Tibial artery (tissue), 4 donors: ENCODE measurements around the gene SNX8.
"Not testable (repeated sequence)": the region's sequence is repeated elsewhere in the genome, so short reads cannot be mapped to it uniquely, and the experiment has no call there.

Source experiments
- DNase-seq, 2 donors: peaks; one replicate each; pipeline ENCODE4 v3.0.0-alpha.2; 2019
- H3K27ac ChIP-seq, 2 donors: fragments of 200-600 bp; sonication (generic) in 1 of 2; 1 replicate in 1 of 2; 2 replicates in 1 of 2; pipeline ENCODE4 v1.5.1; 2018 to 2019; ENCODE audit warnings: mild to moderate bottlenecking in 1 of 2
- H3K27me3 ChIP-seq, 2 donors: fragments of 200-600 bp; sonication (generic) in 1 of 2; one replicate each; pipeline versions ENCODE4 v1.5.1 to v1.6.0; 2016 to 2019
- H3K36me3 ChIP-seq, 3 donors: fragments of 200-600 bp; sonication (generic) in 2 of 3; one replicate each; pipeline ENCODE4 v1.5.1; 2016 to 2019; ENCODE audit warnings: mild to moderate bottlenecking in 2 of 3
- H3K4me1 ChIP-seq, 4 donors: fragments of 200-600 bp; sonication (generic) in 2 of 4; 1 replicate in 3 of 4; 2 replicates in 1 of 4; pipeline ENCODE4 v1.5.1; 2016 to 2019
- H3K4me3 ChIP-seq, 2 donors: fragments of 200-600 bp; sonication (generic) in 1 of 2; 1 replicate in 1 of 2; 2 replicates in 1 of 2; pipeline ENCODE4 v1.5.1; 2018 to 2019; ENCODE audit warnings: mild to moderate bottlenecking in 2 of 2
- H3K9me3 ChIP-seq, 3 donors: fragments of 200-600 bp; sonication (generic) in 1 of 3; one replicate each; pipeline ENCODE4 v1.5.1; 2016 to 2019
- CTCF ChIP-seq, 2 experiments: fragments of 200-600 bp in 1 of 2; fragments of 450-650 bp in 1 of 2; IDR thresholded peaks; one replicate each; pipeline ENCODE4 v1.5.1; 2017 to 2019; ENCODE audit warnings: antibody characterized with exemption in 2 of 2, mild to moderate bottlenecking in 1 of 2, moderate library complexity in 1 of 2
- intact Hi-C: fragments of 100-400 bp; cut with DNase I; formaldehyde crosslinking; loops from one replicate; pipeline ENCODE4 v1.15.0; 2023; ENCODE audit warnings: low total_unique reads

SNX8 gene

DNA sequence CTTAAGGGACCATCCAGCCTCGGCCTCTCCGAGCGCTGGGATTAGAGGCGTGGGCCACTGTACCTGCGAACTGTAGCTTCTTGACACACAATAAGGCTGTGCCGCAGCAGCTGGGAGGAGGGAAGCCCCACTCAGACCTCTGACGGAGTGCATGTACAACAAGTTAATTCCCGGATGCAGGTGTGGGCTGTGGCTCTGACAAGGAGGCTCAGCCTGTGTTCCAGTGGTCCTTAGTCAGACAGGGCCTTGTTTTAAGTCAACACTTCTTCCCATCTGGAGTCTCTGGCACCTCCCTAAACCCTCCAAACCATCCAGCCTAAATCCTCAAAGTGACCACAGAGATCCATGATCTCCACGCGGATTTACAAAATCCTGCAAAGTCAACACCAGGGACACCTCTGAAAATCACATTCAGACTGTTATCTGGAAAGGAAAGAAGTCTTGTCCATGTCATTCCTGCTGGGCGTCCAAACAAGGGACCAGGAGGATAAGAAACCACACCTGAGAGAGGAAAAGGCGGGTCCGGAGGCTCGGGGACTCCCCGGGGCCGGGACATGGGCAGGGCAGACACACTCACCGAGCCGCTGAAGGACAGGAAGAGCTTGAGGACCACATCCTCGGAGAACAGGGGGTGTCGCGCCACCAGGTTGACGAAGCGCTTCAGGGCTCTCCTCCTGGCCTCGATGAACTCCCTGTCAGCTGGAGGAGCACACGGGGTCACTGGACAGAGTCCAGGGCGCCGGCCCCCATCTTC is 42.8 kb downstream of the SNX8 start:
- intact Hi-C loops, result loop anchor here (10.0 kb wide), 1 partner anchor 1017 kb away; no protein-coding TSS in a partner anchor
- Histone ChIP-seq H3K27me3 (no peaks in the 10 kb centered on the region), H3K4me3 (no peak overlapping the region), H3K4me1 (no peaks in the 10 kb centered on the region), H3K9me3 (no peaks in the 10 kb centered on the region), H3K27ac (no peak overlapping the region), H3K36me3 (peaks cover 12 to 46% (median 25%) of the 10 kb centered on the region in 3 donors)
- no peak for DNase-seq
- TF ChIP-seq CTCF (IDR thresholded peaks at IDR 0.05), result no peak

GRCh38 chr7:2270495-2270894 is 43.7 kb downstream of the SNX8 start:
- Histone ChIP-seq H3K27me3 (no peaks in the 10 kb centered on the region), H3K4me1 (no peaks in the 10 kb centered on the region), H3K9me3 (no peaks in the 10 kb centered on the region), H3K36me3 (peaks cover 12 to 40% (median 25%) of the 10 kb centered on the region in 3 donors), H3K4me3 (no peak overlapping the region), H3K27ac (no peak overlapping the region)
- intact Hi-C loops, result loop anchor here (10.0 kb wide), 1 partner anchor 1016 kb away; no protein-coding TSS in a partner anchor
- no peak for DNase-seq
- no peak for TF ChIP-seq CTCF (IDR thresholded peaks at IDR 0.05)

DNA sequence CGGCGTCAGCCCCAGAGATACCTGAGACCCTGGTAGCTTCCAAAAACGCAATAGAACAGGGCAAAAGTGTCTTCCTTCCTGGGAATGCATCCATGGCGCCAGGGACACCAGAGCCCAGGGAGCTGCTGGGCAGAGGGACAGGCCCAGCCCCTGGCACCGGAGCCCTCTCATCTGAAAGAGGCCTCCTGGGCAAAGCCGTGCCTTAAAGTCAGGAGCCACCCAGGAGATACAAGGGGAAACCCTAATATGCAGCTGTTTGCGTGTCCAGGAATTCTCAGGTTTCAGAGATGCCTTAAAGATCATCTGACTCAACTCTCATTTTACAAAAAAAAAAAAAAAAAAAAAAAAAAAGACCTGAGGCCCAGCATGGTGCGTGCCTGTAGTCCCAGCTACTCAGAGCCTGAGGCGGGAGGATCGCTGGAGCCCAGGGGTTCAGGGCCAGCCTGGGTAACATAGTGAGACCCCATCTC is 44.2 kb downstream of the SNX8 start:
- peaks cover 11 to 40% (median 25%) of the 10 kb centered on the region in 3 donors for H3K36me3 ChIP-seq
- no peak overlapping the region for H3K27ac ChIP-seq
- no peak for DNase-seq
- H3K4me3 ChIP-seq, result no peak overlapping the region
- H3K9me3 ChIP-seq, result no peaks in the 10 kb centered on the region
- H3K4me1 ChIP-seq, result no peaks in the 10 kb centered on the region
- H3K27me3 ChIP-seq, result no peaks in the 10 kb centered on the region
- no peak for TF ChIP-seq CTCF (IDR thresholded peaks at IDR 0.05)
- intact Hi-C loops, result loop anchor here (10.0 kb wide), 1 partner anchor 1015 kb away; no protein-coding TSS in a partner anchor

DNA sequence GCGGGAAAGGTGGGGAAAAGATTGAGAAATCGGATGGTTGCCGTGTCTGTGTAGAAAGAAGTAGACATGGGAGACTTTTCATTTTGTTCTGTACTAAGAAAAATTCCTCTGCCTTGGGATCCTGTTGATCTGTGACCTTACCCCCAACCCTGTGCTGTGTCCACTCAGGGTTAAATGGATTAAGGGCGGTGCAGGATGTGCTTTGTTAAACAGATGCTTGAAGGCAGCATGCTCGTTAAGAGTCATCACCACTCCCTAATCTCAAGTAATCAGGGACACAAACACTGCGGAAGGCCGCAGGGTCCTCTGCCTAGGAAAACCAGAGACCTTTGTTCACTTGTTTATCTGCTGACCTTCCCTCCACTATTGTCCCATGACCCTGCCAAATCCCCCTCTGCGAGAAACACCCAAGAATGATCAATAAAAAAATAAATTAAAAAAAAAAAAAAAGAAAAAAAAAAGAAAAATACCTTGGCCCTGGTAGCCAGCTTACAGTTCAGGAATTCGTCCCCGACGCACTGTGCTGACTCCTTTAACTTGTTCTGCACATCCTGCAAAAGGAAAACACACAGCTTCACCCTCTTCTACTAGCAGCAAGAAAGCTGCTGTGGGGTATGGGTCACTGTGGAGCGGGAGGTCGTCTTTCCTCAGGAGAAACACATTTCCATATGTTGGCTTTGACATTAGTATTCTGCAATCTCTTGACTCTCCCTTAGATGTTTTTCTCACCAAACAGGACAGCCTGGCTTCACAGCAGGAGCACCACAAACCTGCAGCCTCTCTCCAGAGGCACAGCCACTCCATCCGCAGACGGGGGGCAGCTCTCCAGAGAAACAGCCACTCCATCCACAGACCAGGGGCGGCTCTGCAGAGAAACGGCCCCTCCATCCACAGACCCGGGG is 44.9 kb downstream of the SNX8 start:
- H3K4me1 ChIP-seq, intact Hi-C loops, H3K4me3 ChIP-seq, H3K27me3 ChIP-seq, H3K9me3 ChIP-seq, DNase-seq, H3K27ac ChIP-seq: not testable (repeated sequence)
- H3K36me3 ChIP-seq, result peaks cover 5 to 36% (median 26%) of the 10 kb centered on the region in 3 donors

DNA sequence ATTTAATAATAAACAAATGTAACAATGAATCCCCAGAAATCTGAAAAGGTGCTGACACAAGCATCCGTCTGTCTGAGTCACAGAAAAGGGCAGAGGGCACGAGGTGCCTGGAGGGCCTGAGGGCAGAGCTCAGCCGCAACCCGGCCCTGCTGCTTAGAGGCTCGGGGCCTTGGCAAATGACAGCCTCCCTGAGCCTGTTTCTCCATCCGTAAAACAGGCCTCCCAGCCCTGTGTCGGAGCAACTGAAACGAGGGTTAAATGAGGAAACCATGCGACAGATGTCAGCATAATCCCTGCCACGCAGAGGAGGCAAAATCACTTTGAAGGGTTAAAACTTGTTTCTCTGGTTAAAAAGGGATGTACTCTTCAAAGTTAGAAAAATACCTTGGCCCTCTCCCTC is 47.3 kb downstream of the SNX8 start:
- Histone ChIP-seq H3K27ac (no peak overlapping the region), H3K4me3 (no peak overlapping the region), H3K27me3 (no peaks in the 10 kb centered on the region), H3K9me3 (no peaks in the 10 kb centered on the region), H3K4me1 (no peaks in the 10 kb centered on the region), H3K36me3 (peaks cover 0 to 40% (median 29%) of the 10 kb centered on the region in 3 donors)
- intact Hi-C loops, result no loop called here
- DNase-seq, result no peak
- TF ChIP-seq CTCF (IDR thresholded peaks at IDR 0.05), result no peak
